ENCODE results near the gene SLC38A7.

DNA sequence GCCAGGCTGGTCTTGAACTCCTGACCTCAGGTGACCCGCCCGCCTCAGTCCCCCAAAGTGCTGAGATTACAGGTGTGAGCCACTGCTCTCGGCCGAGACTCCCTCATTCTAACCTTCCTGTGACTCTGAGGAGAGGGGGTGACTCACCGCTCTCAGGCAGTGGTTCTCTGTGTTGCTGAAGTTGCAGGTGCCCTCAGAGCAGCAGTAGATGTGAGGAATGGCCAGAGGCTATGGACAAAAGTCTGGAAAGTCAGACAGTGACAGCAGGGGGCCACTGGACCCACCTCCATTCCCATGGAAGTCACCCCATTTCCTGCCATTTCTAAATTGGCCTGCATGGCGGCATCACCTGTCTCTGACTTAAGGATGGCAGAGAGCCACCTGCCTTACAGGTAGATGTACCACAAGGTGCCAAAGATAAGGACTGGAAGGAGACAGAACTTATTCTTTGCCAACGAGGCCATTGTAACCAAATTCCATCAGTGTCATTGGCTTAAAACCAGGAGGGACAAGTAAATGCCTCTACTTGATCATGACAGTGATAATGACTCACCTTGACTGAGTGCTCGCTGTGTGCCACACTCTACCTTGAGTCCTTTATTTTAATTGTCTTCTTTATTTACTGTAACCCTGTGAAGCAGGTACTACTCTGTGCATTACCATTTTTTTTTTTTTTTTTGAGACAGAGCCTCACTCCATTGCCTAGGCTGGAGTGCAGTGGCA lies 39.6 kb downstream of the SLC38A7 start:
- TF ChIP-seq, protein P1, sequence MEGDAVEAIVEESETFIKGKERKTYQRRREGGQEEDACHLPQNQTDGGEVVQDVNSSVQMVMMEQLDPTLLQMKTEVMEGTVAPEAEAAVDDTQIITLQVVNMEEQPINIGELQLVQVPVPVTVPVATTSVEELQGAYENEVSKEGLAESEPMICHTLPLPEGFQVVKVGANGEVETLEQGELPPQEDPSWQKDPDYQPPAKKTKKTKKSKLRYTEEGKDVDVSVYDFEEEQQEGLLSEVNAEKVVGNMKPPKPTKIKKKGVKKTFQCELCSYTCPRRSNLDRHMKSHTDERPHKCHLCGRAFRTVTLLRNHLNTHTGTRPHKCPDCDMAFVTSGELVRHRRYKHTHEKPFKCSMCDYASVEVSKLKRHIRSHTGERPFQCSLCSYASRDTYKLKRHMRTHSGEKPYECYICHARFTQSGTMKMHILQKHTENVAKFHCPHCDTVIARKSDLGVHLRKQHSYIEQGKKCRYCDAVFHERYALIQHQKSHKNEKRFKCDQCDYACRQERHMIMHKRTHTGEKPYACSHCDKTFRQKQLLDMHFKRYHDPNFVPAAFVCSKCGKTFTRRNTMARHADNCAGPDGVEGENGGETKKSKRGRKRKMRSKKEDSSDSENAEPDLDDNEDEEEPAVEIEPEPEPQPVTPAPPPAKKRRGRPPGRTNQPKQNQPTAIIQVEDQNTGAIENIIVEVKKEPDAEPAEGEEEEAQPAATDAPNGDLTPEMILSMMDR (IDR thresholded peaks at IDR 0.05) = no peak
- no peak for TF ChIP-seq POLR2A (IDR thresholded peaks at IDR 0.05)
- no peak for TF ChIP-seq POLR2AphosphoS5 (IDR thresholded peaks at IDR 0.05; ENCODE audit: insufficient read depth in 1 of 2, low read depth in 1 of 2)
